Tibial artery (tissue), 4 donors: ENCODE results near the gene LTBP4.
"Not testable (repeated sequence)": the region's sequence is repeated elsewhere in the genome, so short reads cannot be mapped to it uniquely, and the experiment has no call there.

ENCODE experiments used
- DNase-seq, 2 donors: peaks; one replicate each; pipeline ENCODE4 v3.0.0-alpha.2; 2019
- H3K27ac ChIP-seq, 2 donors: fragments of 200-600 bp; sonication (generic) in 1 of 2; 1 replicate in 1 of 2; 2 replicates in 1 of 2; pipeline ENCODE4 v1.5.1; 2018 to 2019; ENCODE audit warnings: mild to moderate bottlenecking in 1 of 2
- H3K27me3 ChIP-seq, 2 donors: fragments of 200-600 bp; sonication (generic) in 1 of 2; one replicate each; pipeline versions ENCODE4 v1.5.1 to v1.6.0; 2016 to 2019
- H3K36me3 ChIP-seq, 3 donors: fragments of 200-600 bp; sonication (generic) in 2 of 3; one replicate each; pipeline ENCODE4 v1.5.1; 2016 to 2019; ENCODE audit warnings: mild to moderate bottlenecking in 2 of 3
- H3K4me1 ChIP-seq, 4 donors: fragments of 200-600 bp; sonication (generic) in 2 of 4; 1 replicate in 3 of 4; 2 replicates in 1 of 4; pipeline ENCODE4 v1.5.1; 2016 to 2019
- H3K4me3 ChIP-seq, 2 donors: fragments of 200-600 bp; sonication (generic) in 1 of 2; 1 replicate in 1 of 2; 2 replicates in 1 of 2; pipeline ENCODE4 v1.5.1; 2018 to 2019; ENCODE audit warnings: mild to moderate bottlenecking in 2 of 2
- H3K9me3 ChIP-seq, 3 donors: fragments of 200-600 bp; sonication (generic) in 1 of 3; one replicate each; pipeline ENCODE4 v1.5.1; 2016 to 2019
- CTCF ChIP-seq, 2 experiments: fragments of 200-600 bp in 1 of 2; fragments of 450-650 bp in 1 of 2; IDR thresholded peaks; one replicate each; pipeline ENCODE4 v1.5.1; 2017 to 2019; ENCODE audit warnings: antibody characterized with exemption in 2 of 2, mild to moderate bottlenecking in 1 of 2, moderate library complexity in 1 of 2
- intact Hi-C: fragments of 100-400 bp; cut with DNase I; formaldehyde crosslinking; loops from one replicate; pipeline ENCODE4 v1.15.0; 2023; ENCODE audit warnings: low total_unique reads

The LTBP4 gene

GRCh38 chr19:40556953-40557530 lies 44.1 kb upstream of the LTBP4 start:
- no peaks in the 10 kb centered on the region for H3K36me3 ChIP-seq
- H3K27ac ChIP-seq, result no peak overlapping the region
- intact Hi-C loops, result no loop called here
- H3K27me3 ChIP-seq, result peaks cover 0 to 59% of the 10 kb centered on the region in 2 donors
- DNase-seq, result no peak
- TF ChIP-seq CTCF (IDR thresholded peaks at IDR 0.05), result no peak
- peaks cover 0 to 5% (median 4%) of the 10 kb centered on the region in 4 donors for H3K4me1 ChIP-seq
- H3K9me3 ChIP-seq, result no peaks in the 10 kb centered on the region
- H3K4me3 ChIP-seq, result no peak overlapping the region

GRCh38 chr19:40559394-40559793 lies 41.8 kb upstream of the LTBP4 start:
- no peak for TF ChIP-seq CTCF (IDR thresholded peaks at IDR 0.05)
- DNase-seq, result no peak
- Histone ChIP-seq H3K4me3 (no peak overlapping the region), H3K4me1 (peaks cover 0 to under 1% (median under 1%) of the 10 kb centered on the region in 4 donors), H3K27me3 (peaks cover 0 to 45% of the 10 kb centered on the region in 2 donors), H3K9me3 (no peaks in the 10 kb centered on the region), H3K27ac (no peak overlapping the region), H3K36me3 (no peaks in the 10 kb centered on the region)
- intact Hi-C loops, result no loop called here

- DNase-seq, result no peak
- TF ChIP-seq CTCF (IDR thresholded peaks at IDR 0.05), result no peak
- peaks cover 0 to 44% of the 10 kb centered on the region in 2 donors for H3K27me3 ChIP-seq
- no peak overlapping the region for H3K4me3 ChIP-seq
- intact Hi-C loops, result no loop called here
- no peak overlapping the region for H3K27ac ChIP-seq
- no peaks in the 10 kb centered on the region for H3K9me3 ChIP-seq
- H3K36me3 ChIP-seq, result no peaks in the 10 kb centered on the region
- no peaks in the 10 kb centered on the region for H3K4me1 ChIP-seq
Measured at GRCh38 chr19:40560092-40560507, 41.1 kb upstream of the LTBP4 start.

GRCh38 chr19:40561947-40562346 lies 39.2 kb upstream of the LTBP4 start:
- DNase-seq, result no peak
- Histone ChIP-seq H3K4me1 (peaks cover 0 to 2% (median 0%) of the 10 kb centered on the region in 4 donors), H3K36me3 (no peaks in the 10 kb centered on the region), H3K4me3 (no peak overlapping the region), H3K27ac (no peak overlapping the region), H3K9me3 (no peaks in the 10 kb centered on the region), H3K27me3 (peaks cover 0 to 54% of the 10 kb centered on the region in 2 donors)
- TF ChIP-seq CTCF (IDR thresholded peaks at IDR 0.05), result no peak
- intact Hi-C loops, result no loop called here

- Histone ChIP-seq H3K4me1 (peaks cover 0 to 14% (median 9%) of the 10 kb centered on the region in 4 donors), H3K27me3 (peaks cover 0 to 70% of the 10 kb centered on the region in 2 donors)
- intact Hi-C loops, H3K4me3 ChIP-seq, H3K36me3 ChIP-seq, DNase-seq, H3K27ac ChIP-seq, H3K9me3 ChIP-seq: not testable (repeated sequence)
Measured at GRCh38 chr19:40564535-40564934, 36.6 kb upstream of the LTBP4 start.

GRCh38 chr19:40565355-40565754 lies 35.8 kb upstream of the LTBP4 start:
- H3K36me3 ChIP-seq, result no peaks in the 10 kb centered on the region
- H3K27me3 ChIP-seq, result peaks cover 0 to 63% of the 10 kb centered on the region in 2 donors
- no peak for DNase-seq
- peaks cover 0 to 23% (median 15%) of the 10 kb centered on the region in 4 donors for H3K4me1 ChIP-seq
- no peaks in the 10 kb centered on the region for H3K9me3 ChIP-seq
- TF ChIP-seq CTCF (IDR thresholded peaks at IDR 0.05), result no peak
- intact Hi-C loops, result no loop called here
- no peak overlapping the region for H3K27ac ChIP-seq
- H3K4me3 ChIP-seq, result no peak overlapping the region
